ENCODE measurements around the gene MAP3K13.

The MAP3K13 gene, protein sequence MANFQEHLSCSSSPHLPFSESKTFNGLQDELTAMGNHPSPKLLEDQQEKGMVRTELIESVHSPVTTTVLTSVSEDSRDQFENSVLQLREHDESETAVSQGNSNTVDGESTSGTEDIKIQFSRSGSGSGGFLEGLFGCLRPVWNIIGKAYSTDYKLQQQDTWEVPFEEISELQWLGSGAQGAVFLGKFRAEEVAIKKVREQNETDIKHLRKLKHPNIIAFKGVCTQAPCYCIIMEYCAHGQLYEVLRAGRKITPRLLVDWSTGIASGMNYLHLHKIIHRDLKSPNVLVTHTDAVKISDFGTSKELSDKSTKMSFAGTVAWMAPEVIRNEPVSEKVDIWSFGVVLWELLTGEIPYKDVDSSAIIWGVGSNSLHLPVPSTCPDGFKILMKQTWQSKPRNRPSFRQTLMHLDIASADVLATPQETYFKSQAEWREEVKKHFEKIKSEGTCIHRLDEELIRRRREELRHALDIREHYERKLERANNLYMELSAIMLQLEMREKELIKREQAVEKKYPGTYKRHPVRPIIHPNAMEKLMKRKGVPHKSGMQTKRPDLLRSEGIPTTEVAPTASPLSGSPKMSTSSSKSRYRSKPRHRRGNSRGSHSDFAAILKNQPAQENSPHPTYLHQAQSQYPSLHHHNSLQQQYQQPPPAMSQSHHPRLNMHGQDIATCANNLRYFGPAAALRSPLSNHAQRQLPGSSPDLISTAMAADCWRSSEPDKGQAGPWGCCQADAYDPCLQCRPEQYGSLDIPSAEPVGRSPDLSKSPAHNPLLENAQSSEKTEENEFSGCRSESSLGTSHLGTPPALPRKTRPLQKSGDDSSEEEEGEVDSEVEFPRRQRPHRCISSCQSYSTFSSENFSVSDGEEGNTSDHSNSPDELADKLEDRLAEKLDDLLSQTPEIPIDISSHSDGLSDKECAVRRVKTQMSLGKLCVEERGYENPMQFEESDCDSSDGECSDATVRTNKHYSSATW

DNA sequence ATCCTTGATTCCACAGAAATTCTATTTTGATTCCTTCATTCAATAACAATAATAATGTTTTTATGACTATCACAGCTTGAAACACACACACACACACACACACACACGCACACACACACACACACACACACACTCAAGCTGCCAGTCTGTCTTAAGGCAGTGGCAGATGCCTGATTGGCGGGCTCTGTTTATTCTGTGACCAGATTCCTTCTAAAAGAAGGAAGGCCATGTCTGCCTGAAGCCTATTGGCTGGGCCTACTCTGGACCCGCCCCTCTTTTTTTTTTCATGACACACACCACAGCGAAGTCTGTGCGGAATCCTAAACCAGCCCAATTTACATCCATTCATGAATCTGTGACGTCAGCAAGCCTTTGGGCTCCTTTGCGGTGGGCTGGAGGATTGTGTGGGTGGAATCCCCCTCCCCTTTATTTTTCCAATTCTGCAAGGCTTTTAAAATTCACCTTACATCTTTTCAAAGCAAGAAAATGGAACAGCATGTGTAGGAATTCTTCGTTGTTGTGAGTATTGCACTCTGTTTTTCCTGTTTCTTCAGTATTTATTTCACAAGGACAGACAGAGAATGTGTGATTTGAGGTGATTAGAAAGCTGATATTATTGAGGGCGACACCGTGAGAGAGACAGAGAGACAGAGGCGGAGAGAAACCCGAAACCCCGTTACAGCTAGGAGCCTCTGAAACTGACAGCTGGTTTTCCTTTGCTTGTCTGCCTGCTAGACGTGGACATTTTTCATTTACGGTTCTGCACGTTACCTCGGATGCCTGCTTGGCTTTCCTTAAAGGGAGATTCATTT is at the start of gene MAP3K13:
Gene MAP3K13 (plus strand): TSS at position 287 of the 812 bp plus-strand sequence. CDS start 65,446 bp downstream, outside the sequence.
- peak; percentile 61 to 96 (median 75) for DNase-seq
- intact Hi-C loops (cut with DNase I), result loop anchor here (5.0 kb wide), 1 partner anchor 134 kb away; the partner anchor contains the start of gene TMEM41A

DNA sequence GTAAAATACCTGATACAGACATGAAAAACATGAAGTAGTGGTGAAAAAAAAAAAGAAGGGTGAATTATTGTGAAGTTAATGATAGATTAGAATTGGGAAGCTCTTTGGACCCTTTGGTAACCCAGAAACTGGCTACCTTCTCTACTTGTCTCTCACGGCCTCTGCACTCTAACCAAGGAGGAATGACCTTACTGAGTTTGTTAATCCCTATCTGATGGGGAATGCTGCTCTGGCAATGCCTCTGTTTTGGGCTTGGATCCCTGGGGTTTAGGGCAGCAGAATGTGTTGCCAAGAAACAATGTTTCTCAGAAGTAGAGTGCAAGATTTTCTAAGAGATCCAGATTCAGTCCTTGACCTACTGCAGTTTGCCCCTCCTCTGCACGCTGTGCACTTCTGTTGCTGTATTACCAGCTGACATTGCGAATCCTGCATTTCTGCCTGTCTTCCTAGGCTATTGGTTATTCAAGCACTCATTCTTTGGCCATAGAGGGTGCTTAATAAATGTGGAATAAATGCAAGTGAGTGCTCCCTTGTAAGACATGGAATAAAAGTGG is 49.2 kb upstream of the MAP3K13 start:
- DNase-seq, result no peak
- intact Hi-C loops (cut with DNase I), result no loop called here

DNA sequence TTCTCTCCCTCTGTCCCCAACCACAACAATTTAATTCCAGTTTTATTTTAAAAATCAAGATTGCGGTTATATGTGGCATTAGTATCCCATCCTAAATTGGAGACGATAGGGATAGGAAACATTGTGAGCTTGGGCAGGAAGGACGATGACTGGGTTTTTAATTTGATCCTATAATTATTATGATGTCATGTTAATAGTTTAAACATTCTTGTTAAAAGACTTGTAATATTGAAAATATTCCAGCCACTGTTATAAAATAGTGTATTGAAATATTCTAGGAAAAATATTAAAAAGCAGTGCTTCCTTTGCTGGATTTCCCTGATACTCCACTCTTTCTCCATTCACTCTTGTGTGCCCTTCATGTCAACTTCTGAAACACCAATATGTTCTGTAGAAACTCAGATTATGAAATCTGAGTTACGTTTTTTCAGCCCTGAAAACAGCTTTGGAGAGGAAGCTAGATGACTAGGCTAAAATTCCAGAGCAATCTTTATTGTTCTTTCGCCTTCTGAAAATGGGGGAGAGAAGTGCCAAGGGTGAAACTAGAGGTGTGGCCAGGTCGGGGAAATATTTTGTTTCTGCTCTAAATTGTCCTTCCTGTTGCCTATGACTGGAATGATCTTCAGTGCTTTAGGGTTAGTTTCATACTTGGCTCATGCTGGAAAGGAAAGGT is 46.1 kb upstream of the MAP3K13 start:
- intact Hi-C loops (cut with DNase I), result no loop called here
- DNase-seq, result no peak

DNA sequence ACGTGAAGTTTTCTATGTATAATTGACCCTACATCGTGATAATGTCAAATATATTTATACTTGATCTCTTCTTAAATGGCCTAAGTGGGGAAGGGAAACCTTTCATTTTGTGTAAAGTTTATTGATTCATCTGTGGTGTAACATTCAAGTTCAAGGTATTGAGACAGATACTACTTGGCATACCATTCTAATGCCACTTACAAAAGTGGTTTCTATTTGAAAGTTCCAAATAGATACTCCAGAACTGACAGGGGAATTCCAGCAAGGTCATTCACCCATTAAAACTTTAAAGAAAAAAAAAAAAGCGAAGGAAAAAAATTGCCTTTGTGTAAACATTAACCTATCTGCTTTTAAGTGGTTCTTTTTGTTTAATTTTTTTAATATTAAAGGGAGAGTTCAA is 45.3 kb upstream of the MAP3K13 start:
- DNase-seq, result no peak

DNA sequence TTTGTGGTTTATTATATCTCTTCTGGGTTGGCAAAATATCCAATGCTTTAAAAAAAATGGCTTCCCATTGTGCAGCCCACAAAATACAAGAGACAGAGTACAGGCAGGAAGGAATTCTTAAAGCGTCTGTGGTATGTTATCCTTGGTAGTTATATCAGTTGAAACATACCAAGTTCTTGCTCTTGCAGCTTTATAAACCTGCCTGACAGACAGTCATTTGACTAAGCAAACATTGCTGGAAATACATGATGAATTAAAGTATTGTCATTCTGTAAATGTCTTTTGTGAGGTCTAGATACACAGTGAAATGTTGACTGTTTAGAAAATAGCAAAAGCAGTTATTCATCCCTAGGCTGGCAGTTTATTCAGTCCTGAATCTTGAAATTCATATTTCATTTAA is 44.8 kb upstream of the MAP3K13 start:
- no peak for DNase-seq
- intact Hi-C loops (cut with DNase I), result no loop called here

More for the DNA sequence above, 45.3 kb upstream of the MAP3K13 start:
- intact Hi-C loops (cut with DNase I), result no loop called here

DNA sequence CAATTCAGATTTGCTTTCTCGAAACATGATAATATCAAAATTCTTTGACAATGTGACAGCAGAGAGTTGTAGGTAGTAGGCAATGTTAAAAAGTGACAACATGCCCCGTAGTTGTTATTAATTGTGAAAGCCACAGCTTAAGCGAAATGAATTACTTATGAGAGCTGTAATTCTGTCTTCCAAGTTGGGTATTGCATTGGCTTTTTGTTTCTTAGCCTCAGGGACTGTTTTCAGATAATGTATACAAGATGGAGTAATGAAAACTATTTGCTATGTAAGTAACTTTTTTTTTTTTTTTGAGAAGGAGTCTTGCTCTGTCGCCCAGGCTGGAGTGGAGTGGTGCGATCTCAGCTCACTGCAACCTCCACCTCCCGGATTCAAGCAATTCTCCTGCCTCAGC is 43.1 kb upstream of the MAP3K13 start:
- DNase-seq, result no peak
- intact Hi-C loops (cut with DNase I), result no loop called here

DNA sequence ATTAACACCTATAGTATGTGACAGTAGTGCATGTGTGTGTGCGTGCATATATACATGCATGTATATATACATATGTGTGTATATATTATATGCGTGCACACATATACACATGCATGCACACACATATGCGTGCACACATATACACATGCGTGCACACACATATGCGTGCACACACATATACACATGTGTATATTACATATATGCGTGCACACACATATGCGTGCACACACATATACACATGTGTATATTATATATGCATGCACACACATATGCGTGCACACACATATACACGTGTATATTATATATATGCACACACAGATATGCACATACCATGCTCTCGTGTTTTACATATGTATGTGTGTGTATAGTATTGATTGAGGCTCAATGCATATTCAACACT is 42.0 kb upstream of the MAP3K13 start:
- no peak for DNase-seq
- intact Hi-C loops (cut with DNase I), result no loop called here

DNA sequence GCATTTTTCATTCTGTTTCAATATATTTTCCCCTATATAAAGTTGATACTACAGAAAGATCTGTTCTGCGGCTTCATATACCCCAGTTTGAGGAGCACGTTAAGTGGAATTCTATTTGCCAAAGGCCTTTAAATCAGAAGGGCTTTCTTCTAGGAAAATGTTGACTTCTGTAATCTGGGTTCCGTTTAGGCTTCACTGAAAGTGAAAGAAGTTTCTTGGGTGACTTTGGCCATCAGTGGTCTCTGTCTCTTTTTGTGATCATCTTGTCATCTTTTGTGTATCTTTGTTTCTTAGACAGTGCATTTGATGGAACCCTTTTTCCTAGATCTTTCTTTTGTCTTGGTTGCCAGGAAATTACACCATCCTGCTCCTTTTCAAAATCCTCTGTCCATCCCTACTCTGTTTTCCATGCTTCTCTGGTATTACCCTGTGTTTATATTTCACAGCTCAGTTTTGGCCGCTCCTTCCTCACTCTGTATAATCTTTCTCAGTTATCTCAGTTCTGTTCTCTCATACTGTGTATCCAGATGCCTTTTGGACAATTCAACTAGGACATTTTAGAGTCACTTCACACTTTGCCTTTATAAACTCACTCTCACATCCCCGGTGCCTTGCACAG is 40.7 kb upstream of the MAP3K13 start:
- DNase-seq, result no peak
- intact Hi-C loops (cut with DNase I), result no loop called here

DNA sequence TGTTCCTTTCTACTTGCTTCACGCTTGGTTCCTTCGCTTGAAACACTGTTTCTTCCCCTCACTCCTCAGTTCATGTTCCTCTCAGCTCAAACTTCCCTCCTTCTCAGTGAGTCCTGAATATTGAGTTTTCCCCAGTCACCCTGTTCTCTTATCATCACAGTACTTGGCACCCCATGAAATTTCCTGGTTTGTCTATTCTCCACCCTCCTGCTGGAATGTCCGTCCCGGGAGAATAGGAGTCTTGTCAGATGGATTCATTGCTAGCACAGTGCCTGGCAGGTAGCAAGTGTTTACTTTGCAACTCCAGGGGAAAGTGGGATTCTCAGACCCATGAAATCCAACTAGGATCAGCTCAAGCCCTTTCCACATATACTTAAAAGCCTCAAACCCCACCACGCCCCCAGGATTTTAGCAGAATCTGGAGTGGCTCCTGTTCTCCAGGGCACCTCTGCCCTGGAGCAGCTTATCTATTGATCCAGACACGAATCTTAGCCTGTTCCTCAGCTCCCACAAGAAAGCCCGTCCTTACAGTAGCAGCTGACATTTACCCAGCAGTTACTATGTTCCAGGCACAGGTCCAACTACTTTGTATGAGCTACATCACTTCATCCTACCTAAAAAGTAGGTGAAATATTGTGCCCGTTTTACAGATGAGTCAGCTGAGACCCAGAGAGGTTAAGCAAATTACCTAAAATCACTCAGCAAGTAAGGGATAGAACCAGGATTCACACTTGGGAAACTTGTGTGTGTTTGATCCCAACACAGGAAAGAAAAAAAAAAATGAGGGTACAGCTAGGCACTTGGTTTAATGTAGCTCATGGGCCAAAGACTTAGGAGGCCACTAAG is 36.8 kb upstream of the MAP3K13 start:
- no peak for DNase-seq
- intact Hi-C loops (cut with DNase I), result no loop called here

DNA sequence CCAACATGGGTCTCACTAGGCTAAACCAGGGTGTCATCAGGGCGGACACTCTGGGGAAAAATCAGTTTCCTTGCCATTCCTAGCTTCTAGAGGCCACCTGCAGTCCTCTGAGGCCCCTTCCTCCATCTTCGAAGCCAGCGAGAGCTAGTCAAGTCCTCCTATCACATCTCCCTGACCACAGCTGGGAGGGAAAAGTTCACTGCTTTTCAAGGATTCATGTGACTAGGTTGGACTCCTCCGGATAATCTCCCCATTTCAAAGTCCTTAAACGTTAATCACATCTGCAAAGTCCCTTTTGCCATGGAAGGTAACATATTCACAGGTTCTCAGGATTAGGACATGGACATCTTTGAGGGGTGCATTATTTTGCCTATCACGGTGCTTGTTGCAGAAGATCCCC is 35.9 kb upstream of the MAP3K13 start:
- intact Hi-C loops (cut with DNase I), result no loop called here
- no peak for DNase-seq

DNA sequence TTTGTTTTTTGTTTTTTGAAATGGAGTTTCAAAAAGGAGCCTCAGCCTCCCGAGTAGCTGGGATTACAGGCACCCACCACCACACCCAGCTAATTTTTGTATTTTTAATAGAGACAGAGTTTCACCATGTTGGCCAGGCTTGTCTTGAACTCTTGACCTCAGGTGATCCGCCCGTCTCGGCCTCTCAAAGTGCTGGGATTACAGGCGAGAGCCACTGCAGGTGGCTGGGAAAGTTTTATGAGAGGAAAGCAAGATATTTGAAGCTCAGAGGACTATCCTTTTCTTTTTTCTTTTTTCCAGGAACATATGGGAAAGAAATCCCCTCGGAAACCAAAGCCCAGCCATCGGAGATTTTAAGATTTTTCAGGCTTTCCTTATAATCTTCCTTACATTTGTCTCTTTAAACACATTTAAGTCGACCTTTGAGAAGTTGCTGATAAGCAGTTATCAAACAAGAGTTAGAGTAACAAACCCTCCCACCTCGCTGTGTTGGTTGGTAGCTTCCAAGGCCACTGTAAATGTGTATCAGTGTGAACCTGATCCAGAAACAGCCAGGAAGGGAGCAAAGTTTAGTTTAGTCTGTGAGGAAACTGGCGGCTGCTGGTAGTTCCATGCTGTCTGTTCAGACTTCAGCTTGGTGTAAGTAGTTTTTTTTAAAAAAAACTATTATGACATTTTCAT is 34.5 kb upstream of the MAP3K13 start:
- no peak for DNase-seq
- intact Hi-C loops (cut with DNase I), result no loop called here

DNA sequence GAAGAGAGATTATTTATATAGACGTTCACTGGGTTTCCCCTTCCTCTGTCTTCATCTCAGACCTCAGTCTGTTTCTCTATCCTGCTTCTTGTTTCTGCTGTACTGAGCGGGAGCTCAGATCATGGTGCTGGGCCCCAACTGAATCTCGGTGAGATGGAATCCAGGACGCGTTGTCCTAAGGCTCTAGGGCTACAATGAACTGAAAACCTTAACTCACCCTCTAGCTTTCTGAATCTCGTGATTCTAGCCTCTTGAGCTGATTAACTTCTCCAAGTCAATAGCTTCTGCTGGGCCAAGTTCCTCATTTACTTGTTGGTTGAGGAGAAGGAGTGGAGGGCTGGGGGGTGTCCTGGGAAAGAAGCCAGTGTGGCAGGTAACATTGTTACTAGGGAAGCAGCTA is 32.7 kb upstream of the MAP3K13 start:
- no peak for DNase-seq
- intact Hi-C loops (cut with DNase I), result no loop called here

DNA sequence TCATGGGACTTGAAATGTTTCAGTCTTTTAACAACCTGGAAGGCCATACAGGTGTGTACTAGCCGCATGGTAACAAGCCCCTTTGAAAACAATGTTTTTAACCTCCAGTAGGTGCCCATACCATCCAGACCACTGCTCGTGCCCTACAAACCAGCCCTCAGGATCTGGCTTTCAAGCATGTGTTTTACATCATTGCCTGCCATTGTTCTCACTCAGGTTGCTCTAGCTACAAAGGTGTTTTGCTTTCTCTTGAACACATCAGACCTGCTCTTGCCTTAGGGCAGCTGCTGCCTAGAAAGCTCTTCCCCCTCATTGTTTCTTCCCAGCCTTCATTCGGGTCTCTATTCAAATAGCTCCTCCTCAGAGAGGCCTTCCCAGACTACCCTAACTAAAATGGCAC is 32.3 kb upstream of the MAP3K13 start:
- intact Hi-C loops (cut with DNase I), result no loop called here
- DNase-seq, result no peak

DNA sequence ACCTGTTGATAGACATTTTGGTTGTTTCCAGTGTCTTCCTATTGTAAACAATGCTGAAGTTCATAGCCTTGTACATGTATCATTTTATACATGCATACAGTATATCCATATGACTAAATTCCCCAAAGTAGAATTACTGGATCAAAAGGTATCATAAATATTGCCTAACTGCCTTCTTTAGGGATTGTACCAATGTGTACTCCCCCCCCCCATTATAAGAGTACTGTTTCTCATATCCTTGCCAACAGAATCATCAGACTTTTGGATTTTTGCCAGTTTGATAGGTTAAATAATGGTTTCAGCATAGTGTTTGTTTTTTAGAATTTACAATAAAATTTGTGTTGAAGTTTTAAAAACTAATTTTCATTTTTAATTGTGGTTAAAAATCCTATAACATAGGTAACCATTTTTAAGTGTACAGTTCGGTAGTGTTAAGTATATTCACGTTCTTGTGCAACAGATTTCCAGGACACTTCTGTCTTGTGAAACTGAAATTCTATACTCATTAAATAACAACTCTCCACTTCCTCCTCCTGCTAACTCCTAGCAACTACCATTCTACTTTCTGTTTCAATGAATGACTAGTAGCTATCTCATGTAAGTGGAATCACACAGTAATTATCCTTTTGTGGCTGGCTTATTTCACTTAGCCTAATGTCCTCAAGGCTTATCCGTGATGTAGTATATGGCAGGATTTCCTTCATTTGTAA is 30.8 kb upstream of the MAP3K13 start:
- intact Hi-C loops (cut with DNase I), result no loop called here
- DNase-seq, result no peak

DNA sequence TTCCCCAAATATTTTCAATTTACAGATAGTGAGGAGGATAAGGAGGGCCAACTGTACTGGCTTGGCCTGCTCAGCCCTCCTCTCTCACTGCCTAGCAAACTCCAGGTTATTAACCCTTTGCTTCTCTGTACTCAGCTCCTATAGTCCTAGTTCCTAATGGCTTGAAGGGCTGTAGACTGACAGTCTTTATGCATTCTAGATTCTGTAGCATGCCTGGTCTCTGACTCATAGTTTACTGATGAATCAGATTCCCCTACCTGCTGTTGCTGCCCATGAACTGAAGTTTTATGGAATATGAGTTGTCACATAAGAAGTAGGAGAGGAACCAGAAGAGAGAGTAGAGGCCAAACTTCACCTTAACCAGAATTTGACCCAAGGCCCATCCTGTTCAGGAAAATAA is 27.1 kb upstream of the MAP3K13 start:
- intact Hi-C loops (cut with DNase I), result no loop called here
- no peak for DNase-seq

DNA sequence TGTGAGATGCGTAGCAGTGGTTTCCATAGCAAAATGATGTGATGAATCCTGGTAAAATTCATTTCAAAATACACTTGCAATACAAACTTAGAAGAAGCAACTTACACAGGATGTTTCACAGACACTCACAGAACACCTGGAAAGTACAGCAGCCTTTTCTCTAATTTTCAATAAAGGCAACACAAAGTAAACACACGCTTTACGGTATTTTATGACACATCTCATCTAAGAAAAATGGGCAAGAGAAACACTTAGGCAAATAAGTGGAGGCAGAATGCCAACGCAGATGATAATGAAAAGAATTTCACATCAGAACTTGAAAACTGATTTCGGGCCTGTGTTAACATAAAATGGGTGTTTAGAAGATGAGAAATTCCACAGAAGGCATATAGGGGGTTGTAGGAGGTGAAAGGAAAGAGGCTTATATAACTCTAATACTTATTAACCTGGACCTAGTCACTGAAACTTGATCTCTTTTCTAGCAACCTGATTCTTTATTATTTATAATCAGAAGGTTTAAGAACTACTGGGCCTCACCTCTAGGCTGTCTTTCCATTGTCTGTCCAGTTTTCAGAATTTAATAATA is 25.6 kb upstream of the MAP3K13 start:
- intact Hi-C loops (cut with DNase I), result no loop called here
- no peak for DNase-seq

DNA sequence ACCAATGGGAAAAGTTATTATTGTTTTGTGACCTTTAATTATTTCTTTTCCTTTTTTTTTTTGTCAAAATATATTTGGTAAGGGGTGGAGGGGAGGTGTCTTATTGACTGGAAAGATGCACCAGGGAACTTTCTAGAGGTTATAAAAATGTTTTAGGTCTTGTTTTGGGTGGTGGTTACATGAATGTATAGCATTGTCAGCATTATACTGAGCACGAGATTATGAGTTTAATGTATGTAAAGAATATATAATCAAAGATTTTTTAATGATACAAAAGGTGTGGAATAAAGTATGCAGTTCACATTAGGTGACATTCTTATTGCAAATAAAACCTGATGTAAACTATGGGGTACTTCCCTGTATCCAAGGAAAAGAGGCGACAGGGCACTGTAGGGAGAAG is 23.0 kb upstream of the MAP3K13 start:
- no peak for DNase-seq
- intact Hi-C loops (cut with DNase I), result no loop called here
